Activated CD4-positive, CD25-positive, alpha-beta regulatory T cell treated with anti-CD3 and anti-CD28 coated beads, Interleukin-2, amount 50 U/mL, for 16 hours (primary cell): ENCODE data around the gene ELMO1.

Experiments used
- DNase-seq: peaks from one replicate; pipeline ENCODE4 v3.0.0-alpha.2; 2020; ENCODE audit warnings: low read depth, low spot score

ELMO1 gene

DNA sequence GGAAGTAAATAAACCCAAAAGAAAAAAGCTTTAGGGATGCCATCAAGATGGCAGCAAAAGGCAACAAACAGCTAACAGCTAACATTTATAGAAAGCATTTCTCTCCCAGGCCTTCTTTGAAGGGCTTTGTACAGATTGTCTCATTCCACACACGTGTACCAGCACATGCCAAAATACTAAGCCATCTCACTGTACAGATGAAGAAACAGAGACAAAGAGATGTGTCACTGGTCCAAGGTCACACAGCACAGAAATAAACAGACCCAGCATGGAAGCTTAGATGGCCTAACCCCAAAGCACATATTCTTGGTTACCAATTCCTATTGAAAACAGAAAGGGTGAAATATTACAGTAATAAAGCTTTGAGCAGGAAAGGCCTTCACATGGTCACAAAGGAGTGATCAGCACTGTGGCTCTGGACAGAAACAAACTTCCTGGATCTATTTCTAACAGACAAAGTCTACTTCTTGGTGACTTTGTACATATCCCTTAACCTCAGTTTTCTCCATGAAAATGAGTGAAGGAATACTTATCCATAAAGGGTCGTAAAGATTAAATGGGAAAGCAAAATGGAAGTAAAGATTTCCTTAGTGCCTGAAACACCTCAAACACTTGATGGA is 346.0 kb downstream of the ELMO1 start:
- DNase-seq = no peak

DNA sequence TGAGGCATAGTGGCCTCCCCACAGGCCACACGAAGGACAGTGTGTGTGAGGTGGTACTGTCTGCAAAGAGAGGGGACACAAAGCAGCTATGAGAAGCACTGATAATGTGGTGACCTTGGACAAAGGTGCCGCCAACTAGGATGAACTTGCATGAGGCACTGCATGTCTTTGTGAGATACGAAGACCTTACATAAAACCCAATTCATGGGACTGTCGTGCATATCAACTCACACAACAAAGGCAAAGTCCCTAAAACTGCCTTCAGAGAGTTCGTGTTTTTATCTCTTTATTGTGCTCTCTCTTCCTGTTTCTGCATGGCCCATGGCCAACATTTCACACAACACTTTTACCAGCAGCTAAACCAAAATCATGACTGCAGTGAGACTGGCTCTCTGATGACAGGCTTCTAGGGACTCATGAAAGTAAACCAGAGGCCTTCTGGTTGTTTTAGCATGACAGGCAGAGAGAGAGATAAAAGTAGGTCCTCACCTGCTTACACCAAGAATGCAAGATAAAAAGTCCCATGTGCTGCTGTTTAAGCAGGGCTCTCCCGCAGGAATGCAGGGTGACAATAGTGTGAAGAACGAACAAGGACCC is 347.8 kb downstream of the ELMO1 start:
- DNase-seq = no peak

DNA sequence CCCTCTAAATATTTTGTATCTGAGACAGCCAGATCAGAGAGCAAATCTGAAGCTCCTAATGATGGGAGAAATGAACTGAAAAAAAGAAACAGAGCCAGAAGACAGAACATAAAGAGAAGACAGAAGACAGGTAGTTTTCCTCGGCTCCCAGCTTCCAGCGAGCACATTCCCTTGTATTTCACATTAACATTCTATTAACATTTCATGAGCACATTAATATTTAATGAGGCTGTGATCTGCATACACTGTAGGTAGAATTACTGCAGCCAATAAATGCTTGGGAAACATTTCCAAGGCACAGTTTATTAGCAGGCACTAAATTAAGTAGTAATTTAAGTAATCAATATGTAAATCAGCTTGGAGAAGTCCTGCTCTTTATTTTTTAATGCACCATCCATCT is 349.9 kb downstream of the ELMO1 start:
- DNase-seq = no peak

DNA sequence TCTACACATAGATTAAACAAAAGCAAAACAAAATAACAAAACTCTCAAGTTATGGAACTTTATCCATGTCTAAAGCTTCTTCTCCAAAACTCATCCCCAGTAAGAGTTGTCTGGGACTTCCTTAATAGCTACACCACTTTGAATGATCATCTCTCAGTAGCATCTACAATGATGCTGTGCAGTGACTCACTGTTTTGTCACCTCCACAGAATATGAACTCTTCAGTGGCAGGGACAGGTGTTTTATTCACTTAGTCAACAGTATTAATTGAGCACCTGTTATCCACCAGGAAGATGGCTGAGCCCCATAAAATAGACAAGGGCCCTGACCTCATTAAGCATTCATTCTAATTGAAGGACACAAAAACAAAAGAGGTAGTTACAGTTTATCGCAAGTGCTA is 350.7 kb downstream of the ELMO1 start:
- DNase-seq = no peak

DNA sequence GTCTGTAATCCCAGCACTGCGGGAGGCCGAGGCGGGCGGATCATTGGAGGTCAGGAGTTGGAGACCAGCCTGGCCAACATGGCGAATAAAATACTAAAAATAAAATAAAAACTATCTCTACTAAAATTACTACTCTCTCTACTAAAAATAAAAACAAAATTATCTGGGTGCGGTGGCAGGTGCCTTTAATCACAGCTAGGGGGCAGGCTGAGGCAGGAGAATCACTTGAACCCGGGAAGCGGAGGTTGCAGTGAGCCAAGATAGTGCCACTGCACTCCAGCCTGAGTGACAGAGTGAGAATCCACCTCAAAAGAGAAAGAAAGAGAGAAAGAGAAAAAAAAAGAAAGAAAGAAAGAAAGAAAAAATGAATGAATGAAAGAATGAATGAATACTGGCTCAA is 351.4 kb downstream of the ELMO1 start:
- DNase-seq = no peak

DNA sequence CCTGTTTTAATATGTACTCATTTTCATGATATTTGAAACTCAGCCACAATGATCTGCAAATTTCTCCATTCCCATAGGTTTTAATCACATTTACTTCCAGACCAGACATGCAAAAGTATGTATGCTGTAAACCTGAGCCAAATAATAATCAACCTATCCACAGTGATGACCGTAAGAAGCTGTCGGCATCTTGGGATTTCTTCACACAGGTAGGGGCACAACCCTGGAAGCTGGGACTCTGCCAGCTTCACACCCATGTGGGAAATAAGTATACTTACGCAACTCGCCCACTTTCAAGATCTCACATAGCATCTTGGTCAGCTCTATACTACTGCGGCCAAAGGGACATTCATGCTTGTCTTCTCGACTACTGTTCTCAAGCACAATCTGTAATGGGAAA is 352.3 kb downstream of the ELMO1 start:
- DNase-seq = no peak

DNA sequence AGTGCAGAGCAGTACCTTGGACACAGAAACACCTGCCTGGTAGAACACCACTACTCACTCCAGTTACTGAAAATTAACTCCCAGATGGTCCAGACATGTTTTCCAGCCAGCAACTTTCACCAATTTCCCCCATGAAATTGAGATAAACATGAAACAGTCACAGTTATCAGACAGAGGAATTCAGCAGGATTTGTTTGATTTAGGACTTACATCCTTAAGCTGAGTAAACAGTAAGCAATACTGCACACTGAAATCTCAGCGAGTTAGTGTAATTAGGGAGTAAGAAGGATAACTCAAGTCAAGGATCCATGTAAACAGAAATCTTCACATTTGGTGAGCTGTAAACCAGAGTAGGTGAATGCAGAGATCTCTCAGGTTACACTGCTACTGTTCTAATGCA is 353.5 kb downstream of the ELMO1 start:
- no peak for DNase-seq

DNA sequence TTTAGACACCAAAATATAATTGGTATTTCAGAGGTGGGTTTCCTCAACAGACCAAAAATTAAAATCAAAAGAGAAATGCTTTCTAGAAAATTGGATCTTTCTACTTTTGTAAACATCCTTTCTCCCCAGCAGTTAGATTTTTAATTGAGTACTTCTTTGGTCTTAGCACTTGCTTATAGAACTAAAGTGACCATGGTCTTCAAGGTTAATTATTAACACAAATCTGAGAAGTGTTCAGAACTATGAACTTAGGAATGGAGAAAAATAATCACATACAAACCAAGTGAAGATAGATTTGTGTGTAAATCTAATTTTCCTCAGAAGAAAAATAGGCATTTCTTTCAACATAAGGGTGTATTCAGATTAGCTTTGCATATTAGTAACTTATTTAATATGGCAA is 355.4 kb downstream of the ELMO1 start:
- no peak for DNase-seq

DNA sequence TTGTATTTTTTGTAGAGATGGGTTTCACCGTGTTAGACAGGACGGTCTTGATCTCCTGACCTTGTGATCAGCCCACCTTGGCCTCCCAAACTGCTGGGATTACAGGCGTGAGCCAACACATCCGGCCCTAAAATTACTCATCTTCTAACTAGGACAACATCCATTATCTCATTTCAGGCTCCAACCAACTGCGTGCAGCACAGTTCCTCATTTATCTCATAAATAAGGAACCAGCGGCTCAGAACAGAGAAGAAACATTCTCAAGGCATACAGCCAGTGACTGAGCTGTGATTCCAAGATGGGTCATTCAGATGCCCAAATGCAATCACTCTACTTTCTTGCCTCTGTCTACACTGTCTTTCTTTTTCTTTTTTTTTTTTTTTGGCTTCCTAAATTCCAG is 356.1 kb downstream of the ELMO1 start:
- no peak for DNase-seq

DNA sequence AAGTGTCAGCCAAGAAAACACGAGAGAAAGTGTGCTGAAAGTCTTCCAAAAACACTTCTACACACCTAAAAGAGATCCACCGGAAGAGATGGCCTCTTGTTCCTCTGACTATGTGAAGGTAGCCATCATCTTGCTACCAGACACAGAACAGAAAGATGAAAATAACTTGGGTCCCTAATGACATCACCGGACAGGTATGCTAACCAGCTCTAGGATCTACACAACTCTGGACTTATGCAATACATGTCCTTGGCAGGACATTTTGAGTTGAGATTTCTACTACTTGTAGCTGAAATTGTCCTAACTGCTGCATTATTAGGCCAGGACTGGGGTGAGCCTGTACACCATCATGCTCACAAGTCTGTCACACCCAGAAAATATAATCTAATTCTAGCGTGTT is 358.7 kb downstream of the ELMO1 start:
- no peak for DNase-seq

DNA sequence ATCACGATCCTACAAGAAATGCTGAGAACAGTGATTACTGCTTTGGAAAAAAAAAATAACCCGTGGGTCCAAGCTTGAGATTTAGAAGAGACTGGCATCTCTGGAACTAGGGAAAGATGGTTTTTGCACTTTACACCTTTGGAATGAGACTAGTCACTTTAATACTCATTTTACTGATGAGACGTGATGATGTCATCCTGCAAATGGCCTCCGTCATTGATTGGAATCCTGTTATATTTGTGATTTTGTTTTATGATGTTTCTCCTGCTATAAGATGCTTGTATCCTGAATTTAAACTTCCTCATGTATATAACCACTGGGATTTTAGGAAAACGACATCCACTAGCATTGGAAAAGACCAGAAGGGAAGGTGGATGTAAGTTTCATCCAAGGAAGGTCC is 363.1 kb downstream of the ELMO1 start:
- no peak for DNase-seq

DNA sequence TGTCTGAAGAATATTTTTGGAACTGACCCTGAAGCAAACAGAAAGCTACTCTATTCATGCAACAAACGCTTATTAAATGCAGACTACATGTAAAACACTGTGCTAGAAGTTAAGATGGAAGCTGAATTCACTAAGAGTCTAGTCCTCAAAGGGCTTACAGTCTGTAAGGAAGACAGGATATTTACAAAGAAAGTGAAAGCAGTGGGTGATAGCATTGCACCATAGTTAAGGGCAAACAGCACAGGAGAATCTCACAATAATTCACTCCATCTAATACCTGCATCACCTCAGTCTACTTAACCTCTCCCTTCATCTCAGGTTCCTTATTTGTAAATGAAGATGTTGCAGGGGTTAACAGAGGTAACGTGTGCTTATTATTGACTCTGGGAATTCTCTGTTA is 364.4 kb downstream of the ELMO1 start:
- no peak for DNase-seq

DNA sequence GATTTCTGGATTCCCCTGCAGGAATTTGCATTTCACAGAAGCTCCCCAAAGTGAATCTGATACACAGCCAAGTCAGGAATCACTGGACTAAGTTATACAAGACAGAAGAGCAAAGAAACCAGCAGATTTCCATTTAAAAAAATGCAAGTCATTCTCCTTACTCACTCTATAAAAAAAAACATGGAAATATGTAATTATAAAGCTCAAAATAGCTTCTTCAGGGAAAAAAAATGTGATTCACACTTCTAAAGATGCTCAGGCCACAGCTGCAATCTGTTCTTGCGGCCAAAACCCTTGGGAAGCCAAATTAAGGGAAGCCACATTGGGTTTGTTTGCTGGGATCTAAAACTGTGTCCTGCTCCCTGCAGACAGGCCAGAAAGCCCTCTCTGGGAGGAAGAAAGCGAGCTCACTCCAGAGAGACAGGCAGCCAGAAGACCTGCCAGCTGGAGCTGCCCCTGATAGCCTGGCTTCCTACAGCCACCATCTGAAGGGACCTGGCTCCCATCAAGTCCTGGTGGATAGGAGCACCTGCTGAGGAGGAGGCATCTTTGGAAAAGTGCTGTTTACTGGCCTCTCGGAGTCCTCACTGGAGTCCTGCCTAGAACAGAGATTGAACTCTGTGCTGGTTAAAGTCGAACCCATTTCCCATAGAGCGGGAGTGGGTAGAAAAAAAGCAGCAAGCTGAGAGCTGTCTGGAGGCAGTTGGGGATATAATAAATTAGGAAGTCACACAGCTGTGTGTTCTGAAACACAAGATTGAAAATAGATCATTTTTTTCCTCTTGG is 365.2 kb downstream of the ELMO1 start:
- DNase-seq = no peak

DNA sequence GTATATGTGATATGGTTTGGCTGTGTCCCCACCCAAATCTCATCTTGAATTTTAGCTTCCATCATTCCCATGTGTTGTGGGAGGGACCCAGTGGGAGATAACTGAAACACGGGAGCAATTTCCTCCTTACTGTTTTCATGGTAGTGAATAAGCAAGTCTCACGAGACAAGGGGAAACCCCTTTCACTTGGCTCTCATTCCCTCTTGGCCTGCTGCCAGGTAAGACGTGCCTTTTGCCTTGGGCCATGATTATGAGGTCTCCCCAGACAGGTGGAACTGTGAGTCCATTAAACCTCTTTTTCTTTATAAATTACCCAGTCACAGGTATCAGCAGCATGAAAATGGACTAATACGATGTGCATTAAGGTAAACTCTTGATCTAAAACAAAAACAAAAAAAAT is 367.2 kb downstream of the ELMO1 start:
- DNase-seq = no peak

DNA sequence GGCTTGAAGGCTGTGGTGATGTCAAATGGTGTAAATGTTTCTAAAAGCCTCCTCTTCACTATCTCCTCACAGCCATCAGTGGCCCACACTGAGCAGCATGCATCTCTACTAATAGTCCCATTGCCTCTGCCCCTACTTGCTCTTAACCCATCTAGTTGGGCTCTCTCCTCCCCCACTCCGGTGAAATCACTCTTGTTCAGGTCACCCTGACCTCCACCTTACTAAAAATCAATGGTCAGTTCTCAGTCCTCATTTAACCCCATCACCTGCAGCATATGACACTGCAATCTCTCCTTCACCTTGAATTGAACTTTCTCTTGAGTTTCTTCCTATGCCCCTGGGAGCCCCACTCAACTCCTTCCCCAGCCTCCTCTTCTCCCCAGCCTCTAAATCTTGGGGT is 369.2 kb downstream of the ELMO1 start:
- DNase-seq = no peak

DNA sequence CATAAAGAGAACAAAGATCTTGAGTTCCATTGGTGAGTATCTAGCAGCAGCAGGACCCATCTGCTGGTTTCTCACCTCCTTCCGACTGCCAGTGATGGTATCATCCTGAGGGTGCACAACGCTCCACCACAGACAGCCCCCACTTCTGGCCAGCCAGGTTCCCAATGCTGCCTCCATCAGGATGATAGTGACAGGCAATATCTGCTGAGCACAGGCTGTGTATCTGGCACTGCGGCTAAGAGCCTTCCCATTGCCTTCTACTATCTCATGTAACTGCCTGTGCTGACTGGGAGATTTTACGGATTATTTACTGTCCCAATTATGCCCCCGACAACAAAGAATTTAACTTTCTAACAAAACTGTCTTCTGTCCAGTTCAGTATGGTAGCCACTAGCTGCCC is 372.0 kb downstream of the ELMO1 start:
- DNase-seq = no peak

DNA sequence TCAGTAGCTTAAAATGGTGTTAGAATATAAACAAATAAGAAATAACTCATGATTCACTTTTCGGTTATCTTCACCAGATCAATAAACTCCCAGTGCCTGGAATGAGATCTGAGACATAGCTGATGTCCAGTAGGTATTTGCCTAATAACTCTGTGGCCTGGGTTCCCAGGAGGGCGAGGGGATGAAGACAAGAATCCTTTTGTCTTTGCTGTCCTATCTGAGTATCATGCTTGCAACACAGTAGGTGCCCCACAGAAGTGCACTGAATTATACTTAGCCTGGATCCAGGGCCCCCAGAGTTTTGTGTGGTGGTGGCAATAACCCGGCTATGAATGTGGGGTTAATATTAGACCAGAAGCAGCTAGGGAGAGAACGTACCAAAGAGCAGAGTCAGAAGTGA is 374.3 kb downstream of the ELMO1 start:
- DNase-seq = no peak

DNA sequence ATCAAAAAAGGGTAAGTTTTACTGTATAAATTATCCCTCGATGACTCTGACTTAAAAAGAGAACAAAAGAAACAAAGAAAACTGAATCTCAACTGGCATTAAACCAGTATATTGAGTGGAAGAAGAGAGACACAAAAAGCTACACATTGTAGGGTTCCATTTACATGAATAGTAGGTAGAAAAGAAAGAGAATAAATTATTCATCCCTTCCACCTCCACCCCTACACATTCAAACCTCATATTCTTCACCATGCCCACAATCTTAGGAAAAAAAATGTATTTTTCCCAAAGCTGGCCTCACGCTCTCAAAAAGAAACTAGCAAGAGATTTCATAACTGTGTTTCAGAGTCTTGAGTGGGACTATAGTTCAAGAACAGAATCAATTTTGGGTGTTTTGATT is 377.5 kb downstream of the ELMO1 start:
- DNase-seq = no peak

DNA sequence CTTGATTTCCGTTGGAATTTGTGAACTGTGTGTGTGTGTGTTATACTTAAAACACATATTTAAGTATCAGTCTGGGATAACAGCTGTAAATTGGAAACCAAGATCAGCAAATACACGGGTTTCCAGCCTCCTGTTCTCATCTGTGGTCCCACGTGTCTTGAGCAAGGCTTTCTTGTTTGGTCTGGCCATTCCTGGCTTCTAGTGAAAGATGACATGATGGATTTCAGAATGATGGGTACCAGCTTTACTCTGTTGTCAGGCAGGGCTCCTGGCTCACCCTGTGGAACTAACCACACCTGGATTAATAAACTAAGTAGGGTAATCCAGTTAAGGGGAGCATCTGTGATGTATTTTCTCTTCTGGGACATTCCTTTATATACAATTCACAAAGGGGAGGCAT is 378.2 kb downstream of the ELMO1 start:
- no peak for DNase-seq

DNA sequence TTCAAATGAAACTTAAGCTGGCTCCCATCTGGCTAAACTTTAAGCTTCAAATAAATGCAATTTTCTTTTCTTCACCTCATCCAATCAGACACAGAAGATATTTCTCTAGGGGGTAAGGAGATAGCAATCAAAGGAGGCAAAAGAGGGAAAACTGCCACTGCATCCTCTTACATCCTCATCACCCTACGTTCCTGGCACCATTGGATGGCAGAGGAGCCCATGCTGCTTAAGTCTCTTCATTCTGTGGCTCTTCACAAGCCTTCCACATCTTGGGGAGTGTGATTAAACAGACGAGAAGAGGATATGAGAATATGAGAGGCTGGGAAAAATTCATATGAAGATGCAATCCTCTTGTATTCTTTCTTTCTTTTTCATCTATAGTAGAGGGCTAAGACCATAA is 378.6 kb downstream of the ELMO1 start:
- no peak for DNase-seq

DNA sequence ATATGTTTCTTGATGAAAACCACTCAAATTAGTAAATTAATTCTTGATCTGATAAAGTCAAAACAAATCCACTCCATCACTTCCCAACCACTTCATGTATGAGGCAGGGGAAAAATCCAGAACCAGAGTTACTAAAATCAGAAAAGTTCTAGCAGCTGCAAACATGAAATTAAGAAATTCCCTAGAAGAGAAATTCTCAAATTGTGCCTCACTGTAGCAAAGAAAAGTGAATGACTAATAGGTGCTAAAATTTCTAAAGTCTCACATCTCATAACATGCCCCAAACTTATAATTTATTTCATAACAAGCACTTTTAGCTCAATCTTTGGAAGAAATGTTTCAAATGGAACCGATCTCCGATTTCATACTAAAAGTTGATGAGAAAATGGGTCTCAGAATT is 379.3 kb downstream of the ELMO1 start:
- DNase-seq = no peak

DNA sequence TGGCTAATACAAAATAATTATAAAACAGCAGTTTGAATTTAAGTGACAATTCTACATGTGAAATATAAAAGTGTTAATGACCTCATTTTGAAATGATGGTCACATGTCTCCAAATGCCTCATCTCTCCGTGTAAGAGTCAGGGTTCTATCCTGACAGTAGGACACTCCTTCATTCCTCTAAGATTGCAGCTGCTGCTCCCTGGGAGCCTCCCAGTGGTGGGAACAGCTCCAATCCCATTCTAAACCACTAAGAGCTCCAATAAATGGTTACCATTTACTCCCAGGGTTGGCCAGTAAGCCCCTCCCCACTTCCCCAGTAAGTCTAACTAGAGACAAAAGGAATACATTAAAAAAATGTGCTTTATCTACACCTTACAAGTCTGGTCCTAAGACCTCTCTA is 379.8 kb downstream of the ELMO1 start:
- DNase-seq = no peak

DNA sequence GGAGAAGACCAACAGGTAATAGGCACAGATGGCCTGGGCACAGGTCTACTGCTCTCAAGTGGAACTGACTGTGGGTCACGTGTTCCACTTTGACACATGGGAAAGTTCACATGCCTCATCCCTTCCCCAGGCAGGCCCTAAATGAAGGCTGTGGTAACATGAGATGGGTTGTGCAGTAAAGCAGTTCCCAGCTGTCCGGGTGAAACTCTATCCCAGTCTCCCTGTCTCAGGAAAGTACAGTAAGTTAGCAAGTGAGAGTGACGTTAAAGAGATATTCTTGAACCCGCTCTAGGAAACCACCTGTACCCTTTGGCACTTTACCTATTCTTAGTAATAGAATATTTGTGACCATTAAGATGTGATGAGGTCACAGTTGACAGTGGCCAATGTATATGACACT is 380.6 kb downstream of the ELMO1 start:
- DNase-seq = no peak
